B cell (primary cell): Measurements from ENCODE around the gene WNK2.
"Not testable (repeated sequence)": the region's sequence is repeated elsewhere in the genome, so short reads cannot be mapped to it uniquely, and the experiment has no call there.

Source experiments
- CTCF ChIP-seq: fragments of 200-600 bp; IDR thresholded peaks from one replicate; pipeline ENCODE4 v1.8.0; 2022; ENCODE audit warnings: antibody characterized with exemption, mild to moderate bottlenecking
- EZH2 ChIP-seq: IDR thresholded peaks from 2 replicates; pipeline ENCODE4 v1.6.1; 2012; ENCODE audit warnings: borderline replicate concordance, low read depth, mild to moderate bottlenecking, moderate library complexity, low read length; ENCODE audit not compliant: insufficient read depth, poor library complexity, severe bottlenecking

- not testable (repeated sequence) for TF ChIP-seq CTCF, EZH2
These were observed 139.6 kb downstream of the WNK2 start for GRCh38 chr9:93323446-93323954.
